ENCODE results near the gene SMPD4.
"Not testable (repeated sequence)": the region's sequence is repeated elsewhere in the genome, so short reads cannot be mapped to it uniquely, and the experiment has no call there.

SMPD4 gene

GRCh38 chr2:130195089-130195635, 13.8 kb upstream of the SMPD4 start:
- not testable (repeated sequence) for ATAC-seq (replicated peaks)

GRCh38 chr2:130193824-130194223, 12.4 kb upstream of the SMPD4 start:
- not testable (repeated sequence) for DNase-seq; H3K4me3 Mint-ChIP-seq; ATAC-seq (replicated peaks); H3K4me1 Mint-ChIP-seq (ENCODE audit: low read depth in 2 of 2); H3K27ac Mint-ChIP-seq; H3K9me3 Mint-ChIP-seq; H3K27me3 Mint-ChIP-seq; H3K36me3 Mint-ChIP-seq (ENCODE audit: insufficient read depth)

More at GRCh38 chr2:130195089-130195635, 13.8 kb upstream of the SMPD4 start:
- H3K4me3 Mint-ChIP-seq; H3K27me3 Mint-ChIP-seq; H3K27ac Mint-ChIP-seq; H3K36me3 Mint-ChIP-seq (ENCODE audit: insufficient read depth); DNase-seq; H3K9me3 Mint-ChIP-seq; H3K4me1 Mint-ChIP-seq (ENCODE audit: low read depth in 2 of 2): not testable (repeated sequence)

GRCh38 chr2:130192451-130192850, 11.0 kb upstream of the SMPD4 start:
- ATAC-seq (replicated peaks); DNase-seq; H3K36me3 Mint-ChIP-seq (ENCODE audit: insufficient read depth); H3K9me3 Mint-ChIP-seq; H3K27ac Mint-ChIP-seq; H3K4me3 Mint-ChIP-seq; H3K27me3 Mint-ChIP-seq; H3K4me1 Mint-ChIP-seq (ENCODE audit: low read depth in 2 of 2): not testable (repeated sequence)

- H3K4me3 Mint-ChIP-seq; H3K4me1 Mint-ChIP-seq (ENCODE audit: low read depth in 2 of 2); H3K9me3 Mint-ChIP-seq; DNase-seq; H3K27ac Mint-ChIP-seq; ATAC-seq (replicated peaks); H3K36me3 Mint-ChIP-seq (ENCODE audit: insufficient read depth); H3K27me3 Mint-ChIP-seq: not testable (repeated sequence)
Measured at GRCh38 chr2:130191319-130191718, 9.9 kb upstream of the SMPD4 start.

DNA sequence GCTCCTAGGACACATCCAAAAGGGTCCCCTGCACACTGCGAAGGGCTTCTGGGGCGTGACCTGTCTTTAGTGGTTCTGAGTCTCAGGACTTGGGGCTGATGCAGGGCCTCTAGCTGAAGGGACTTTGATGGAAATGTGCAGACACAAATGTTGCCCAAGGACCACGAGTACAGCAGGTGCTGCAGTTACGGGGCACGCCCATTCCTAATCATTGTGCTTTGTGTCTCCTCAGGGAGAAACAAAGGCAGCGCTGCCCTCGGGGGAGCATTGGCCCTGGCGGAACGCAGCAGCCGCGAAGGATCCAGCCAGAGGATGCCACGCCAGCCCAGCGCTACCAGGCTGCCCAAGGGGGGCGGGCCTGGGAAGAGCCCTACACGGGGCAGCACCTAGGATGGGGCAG, 8.8 kb upstream of the SMPD4 start:
- DNase-seq, result no peak
- Mint-ChIP-seq H3K27me3 (no peaks in the 10 kb centered on the region), H3K36me3 (ENCODE audit: insufficient read depth) (peaks cover 5% of the 10 kb centered on the region), H3K9me3 (no peaks in the 10 kb centered on the region), H3K4me1 (ENCODE audit: low read depth in 2 of 2) (peaks cover 0 to 2% of the 10 kb centered on the region in 2 donors), H3K4me3 (no peak overlapping the region), H3K27ac (no peak overlapping the region)
- no peak for ATAC-seq (replicated peaks)

DNA sequence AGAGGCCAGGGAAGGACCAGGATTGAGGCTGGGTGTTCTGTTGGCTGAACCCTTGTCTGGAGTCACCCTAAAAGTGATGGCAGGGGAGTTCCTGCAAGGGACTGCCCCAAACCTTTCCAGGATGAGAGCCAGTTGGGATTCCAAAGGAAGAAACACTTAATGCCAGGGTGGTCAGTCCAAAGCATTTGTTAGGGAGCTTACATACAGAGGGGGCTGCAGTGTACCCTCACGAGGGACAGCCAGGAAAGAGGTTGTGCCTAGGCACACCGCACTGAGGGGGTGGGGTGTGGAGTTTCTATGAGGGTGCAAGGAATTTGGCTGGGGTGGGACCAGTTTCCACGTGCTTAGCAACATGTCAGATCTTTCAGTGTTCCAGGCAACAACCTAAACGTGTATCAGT, 7.6 kb upstream of the SMPD4 start:
- not testable (repeated sequence) for H3K27me3 Mint-ChIP-seq; H3K27ac Mint-ChIP-seq; H3K4me3 Mint-ChIP-seq; H3K36me3 Mint-ChIP-seq (ENCODE audit: insufficient read depth); H3K9me3 Mint-ChIP-seq; DNase-seq; H3K4me1 Mint-ChIP-seq (ENCODE audit: low read depth in 2 of 2); ATAC-seq (replicated peaks)

GRCh38 chr2:130187859-130188792, 6.7 kb upstream of the SMPD4 start:
- not testable (repeated sequence) for H3K27me3 Mint-ChIP-seq; H3K4me1 Mint-ChIP-seq (ENCODE audit: low read depth in 2 of 2); ATAC-seq (replicated peaks); H3K9me3 Mint-ChIP-seq; H3K27ac Mint-ChIP-seq; H3K4me3 Mint-ChIP-seq; DNase-seq; H3K36me3 Mint-ChIP-seq (ENCODE audit: insufficient read depth)

DNA sequence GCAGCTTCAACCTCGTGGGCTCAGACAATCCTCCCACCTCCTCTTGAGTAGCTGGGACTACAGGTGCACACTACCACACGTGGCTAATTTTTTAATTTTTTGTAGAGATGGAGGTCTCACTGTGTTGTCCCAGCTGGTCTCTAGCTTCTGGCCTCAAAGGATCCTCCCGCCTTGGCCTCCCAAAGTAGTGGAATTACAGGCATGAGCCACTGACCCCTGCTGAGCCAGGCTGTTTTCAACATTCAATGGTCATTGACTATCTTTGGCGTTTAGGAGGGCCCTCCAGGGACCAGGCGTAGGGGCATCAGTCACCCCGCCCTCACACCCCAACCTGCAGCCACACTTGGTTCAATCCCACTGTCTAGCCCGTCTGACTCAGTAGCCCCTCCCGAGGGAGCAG, 5.9 kb upstream of the SMPD4 start:
- Mint-ChIP-seq H3K27ac (no peak overlapping the region), H3K9me3 (no peaks in the 10 kb centered on the region), H3K36me3 (ENCODE audit: insufficient read depth) (peaks cover 9% of the 10 kb centered on the region), H3K27me3 (no peaks in the 10 kb centered on the region), H3K4me1 (ENCODE audit: low read depth in 2 of 2) (peaks cover 0 to 10% of the 10 kb centered on the region in 2 donors), H3K4me3 (no peak overlapping the region)
- DNase-seq (no peak), ATAC-seq (replicated peaks) (no peak)

DNA sequence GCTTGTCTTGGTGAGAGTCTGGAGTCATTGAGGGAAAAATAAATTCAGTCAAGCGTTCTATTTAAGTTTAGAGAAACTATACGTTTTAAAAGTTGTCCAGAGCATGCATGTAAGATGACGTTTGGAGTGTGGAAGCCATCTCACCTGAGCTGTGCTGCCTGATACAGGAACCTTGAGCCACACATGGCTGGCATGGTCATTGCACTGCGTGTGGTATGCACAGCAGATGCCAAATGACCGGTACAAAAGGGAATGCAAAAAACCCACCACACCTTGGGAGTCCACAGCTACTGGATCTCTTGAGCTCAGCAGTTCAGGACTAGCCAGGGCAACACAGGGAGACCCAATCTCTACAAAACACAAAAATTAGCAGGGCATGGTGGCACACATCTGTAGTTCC, 5.0 kb upstream of the SMPD4 start:
- Mint-ChIP-seq H3K36me3 (ENCODE audit: insufficient read depth) (peaks cover 13% of the 10 kb centered on the region), H3K9me3 (no peaks in the 10 kb centered on the region), H3K4me3 (no peak overlapping the region), H3K4me1 (ENCODE audit: low read depth in 2 of 2) (peaks cover under 1 to 11% of the 10 kb centered on the region in 2 donors), H3K27me3 (no peaks in the 10 kb centered on the region), H3K27ac (peak overlapping the region in 1 of 2 donors; percentile 49)
- no peak for ATAC-seq (replicated peaks)
- no peak for DNase-seq

GRCh38 chr2:130185896-130186295, 4.5 kb upstream of the SMPD4 start:
- peaks cover 5 to 15% of the 10 kb centered on the region in 2 donors for H3K4me1 Mint-ChIP-seq (ENCODE audit: low read depth in 2 of 2)
- H3K9me3 Mint-ChIP-seq, result no peaks in the 10 kb centered on the region
- H3K4me3 Mint-ChIP-seq, result no peak overlapping the region
- DNase-seq, result no peak
- peak overlapping the region in 1 of 2 donors; percentile 49 for H3K27ac Mint-ChIP-seq
- no peaks in the 10 kb centered on the region for H3K27me3 Mint-ChIP-seq
- peaks cover 15% of the 10 kb centered on the region for H3K36me3 Mint-ChIP-seq (ENCODE audit: insufficient read depth)
- no peak for ATAC-seq (replicated peaks)

DNA sequence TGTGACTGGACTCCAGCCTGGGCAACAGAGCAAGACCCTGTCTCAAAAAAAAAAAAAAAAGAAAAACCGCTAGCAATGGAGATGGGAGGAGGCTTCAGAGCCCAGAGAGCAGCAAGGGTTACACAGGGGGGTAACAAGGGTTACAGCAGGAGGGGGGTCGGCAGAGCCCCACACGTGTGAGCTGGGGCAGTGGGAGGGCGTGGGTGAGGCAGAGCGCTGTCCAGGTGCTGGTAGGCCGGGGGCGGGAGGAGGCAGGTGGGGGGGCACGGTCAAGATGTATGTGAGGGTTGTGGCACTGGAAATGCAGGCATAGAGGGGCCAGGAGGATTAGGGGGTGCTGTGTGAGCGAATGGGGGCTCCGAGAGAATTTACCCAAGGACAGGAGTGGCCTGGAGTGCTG, 4.0 kb upstream of the SMPD4 start:
- H3K36me3 Mint-ChIP-seq (ENCODE audit: insufficient read depth), result peaks cover 15% of the 10 kb centered on the region
- H3K4me3 Mint-ChIP-seq, result no peak overlapping the region
- H3K27ac Mint-ChIP-seq, result peak overlapping the region in 1 of 2 donors; percentile 49
- ATAC-seq (replicated peaks) (no peak), DNase-seq (no peak)
- peaks cover 9 to 17% of the 10 kb centered on the region in 2 donors for H3K4me1 Mint-ChIP-seq (ENCODE audit: low read depth in 2 of 2)
- H3K9me3 Mint-ChIP-seq, result no peaks in the 10 kb centered on the region
- H3K27me3 Mint-ChIP-seq, result no peaks in the 10 kb centered on the region

DNA sequence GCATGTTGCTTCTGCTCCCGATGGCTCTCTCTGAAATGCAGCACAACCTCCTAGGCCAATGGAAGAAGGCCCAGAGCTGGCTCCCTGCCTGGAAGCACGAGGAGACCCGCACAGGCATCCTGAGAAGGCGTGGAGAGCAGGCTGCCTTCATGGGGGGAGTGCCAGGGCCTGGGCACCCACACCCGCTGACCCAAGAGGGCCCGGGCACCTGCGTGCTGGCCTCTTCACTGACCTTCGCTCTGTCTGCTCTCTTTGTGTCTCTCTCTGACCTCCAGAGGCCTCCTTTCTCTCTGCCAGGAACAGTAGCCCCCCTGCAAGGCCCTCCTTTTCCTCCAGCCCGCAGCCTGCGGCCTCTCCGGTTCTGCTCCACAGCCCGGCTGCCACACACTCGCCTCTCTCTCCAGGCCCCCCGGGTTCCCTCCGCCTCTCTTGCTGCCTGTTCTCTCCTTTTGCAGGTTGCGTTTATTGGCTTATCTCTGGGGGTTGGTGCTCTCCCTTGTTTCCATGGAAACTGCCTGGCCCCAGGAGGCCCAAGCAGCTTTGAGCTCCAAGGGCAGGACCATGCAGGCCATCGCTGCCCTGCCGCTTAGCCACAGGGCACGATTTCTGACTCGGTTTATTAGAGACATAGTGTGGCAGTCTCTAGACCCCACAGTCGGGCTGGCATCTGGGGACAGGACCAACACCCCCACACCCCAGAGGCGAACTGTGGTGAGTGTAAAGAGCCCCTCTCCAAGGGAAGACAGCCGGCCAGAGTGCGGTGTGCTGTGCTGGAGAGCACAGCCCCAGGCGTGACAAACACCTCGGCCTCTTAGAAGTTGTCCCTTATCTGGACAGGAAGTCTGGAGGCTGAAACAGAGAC, 2.3 kb upstream of the SMPD4 start:
- Mint-ChIP-seq H3K9me3 (no peaks in the 10 kb centered on the region), H3K27me3 (no peaks in the 10 kb centered on the region), H3K4me3 (peak overlapping the region; percentile 63 to 76), H3K4me1 (ENCODE audit: low read depth in 2 of 2) (peaks cover 9 to 17% of the 10 kb centered on the region in 2 donors), H3K27ac (peak overlapping the region; percentile 60 to 88), H3K36me3 (ENCODE audit: insufficient read depth) (peaks cover 16% of the 10 kb centered on the region)
- no peak for ATAC-seq (replicated peaks)
- DNase-seq, result no peak

DNA sequence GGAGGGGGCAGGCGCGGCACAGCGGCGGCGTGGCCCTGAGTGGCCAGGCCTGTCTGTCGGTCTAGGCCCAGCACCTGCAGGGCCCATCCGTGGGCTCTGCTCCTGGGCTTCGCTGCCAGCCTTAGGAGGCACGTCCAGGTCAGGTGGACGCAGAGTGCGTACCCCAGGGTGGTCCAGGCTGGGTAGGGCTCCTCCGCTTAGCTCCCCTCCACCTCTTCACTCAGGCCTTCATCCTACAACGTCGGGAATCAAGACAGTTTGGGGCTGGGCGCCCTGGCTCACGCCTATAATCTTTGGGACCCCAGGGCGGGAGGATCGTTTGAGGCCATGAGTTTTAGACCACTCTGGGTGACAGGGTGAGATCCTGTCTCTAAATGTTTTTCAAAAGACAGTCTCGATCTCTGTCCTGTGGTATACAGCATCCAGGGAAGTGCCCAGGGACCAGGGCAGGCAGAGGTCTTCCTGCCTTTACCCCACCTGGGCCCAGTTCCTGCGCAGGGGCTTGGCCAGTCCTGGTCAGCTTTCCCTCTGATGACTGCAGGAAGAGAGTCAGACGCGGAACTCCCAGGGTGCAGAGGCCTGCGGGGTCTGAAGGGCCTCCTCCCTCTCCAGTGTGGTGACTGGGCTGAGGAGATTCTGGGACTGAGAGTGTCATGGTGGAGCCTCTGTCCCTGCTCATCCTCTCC, 1.6 kb upstream of the SMPD4 start:
- not testable (repeated sequence) for ATAC-seq (replicated peaks); H3K9me3 Mint-ChIP-seq; DNase-seq; H3K27me3 Mint-ChIP-seq
- peak overlapping the region; percentile 63 to 76 for H3K4me3 Mint-ChIP-seq
- H3K27ac Mint-ChIP-seq, result peak overlapping the region; percentile 60 to 88
- peaks cover 22% of the 10 kb centered on the region for H3K36me3 Mint-ChIP-seq (ENCODE audit: insufficient read depth)
- peaks cover 11 to 17% of the 10 kb centered on the region in 2 donors for H3K4me1 Mint-ChIP-seq (ENCODE audit: low read depth in 2 of 2)
